ENCODE data around the gene XIRP1.

DNA sequence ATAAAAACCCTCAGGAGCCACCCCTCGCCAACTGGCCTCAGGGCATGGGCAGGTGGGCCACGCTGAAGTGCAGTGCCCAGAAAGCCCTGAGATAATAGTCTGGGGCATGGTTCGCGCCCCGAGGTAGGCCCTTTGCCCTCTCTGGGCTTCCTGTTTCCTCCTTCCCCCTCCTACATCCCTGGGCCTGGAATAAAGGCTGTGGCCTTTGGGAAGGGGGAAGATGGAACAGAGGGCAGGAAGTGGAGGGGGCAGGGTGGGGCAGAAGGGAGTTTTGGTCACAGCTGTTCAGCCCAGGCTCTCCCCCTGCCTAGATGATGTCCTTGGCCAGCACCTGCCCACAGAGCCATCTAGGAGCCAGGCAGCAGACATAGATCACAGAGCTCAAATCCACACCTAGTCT is 50.3 kb downstream of the XIRP1 start:
- TF ChIP-seq, protein P1, sequence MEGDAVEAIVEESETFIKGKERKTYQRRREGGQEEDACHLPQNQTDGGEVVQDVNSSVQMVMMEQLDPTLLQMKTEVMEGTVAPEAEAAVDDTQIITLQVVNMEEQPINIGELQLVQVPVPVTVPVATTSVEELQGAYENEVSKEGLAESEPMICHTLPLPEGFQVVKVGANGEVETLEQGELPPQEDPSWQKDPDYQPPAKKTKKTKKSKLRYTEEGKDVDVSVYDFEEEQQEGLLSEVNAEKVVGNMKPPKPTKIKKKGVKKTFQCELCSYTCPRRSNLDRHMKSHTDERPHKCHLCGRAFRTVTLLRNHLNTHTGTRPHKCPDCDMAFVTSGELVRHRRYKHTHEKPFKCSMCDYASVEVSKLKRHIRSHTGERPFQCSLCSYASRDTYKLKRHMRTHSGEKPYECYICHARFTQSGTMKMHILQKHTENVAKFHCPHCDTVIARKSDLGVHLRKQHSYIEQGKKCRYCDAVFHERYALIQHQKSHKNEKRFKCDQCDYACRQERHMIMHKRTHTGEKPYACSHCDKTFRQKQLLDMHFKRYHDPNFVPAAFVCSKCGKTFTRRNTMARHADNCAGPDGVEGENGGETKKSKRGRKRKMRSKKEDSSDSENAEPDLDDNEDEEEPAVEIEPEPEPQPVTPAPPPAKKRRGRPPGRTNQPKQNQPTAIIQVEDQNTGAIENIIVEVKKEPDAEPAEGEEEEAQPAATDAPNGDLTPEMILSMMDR (IDR thresholded peaks at IDR 0.05), result no peak
- no peak for TF ChIP-seq EZH2 (IDR thresholded peaks at IDR 0.05; ENCODE audit: borderline replicate concordance, insufficient read depth, low read depth, low read length, poor library complexity, severe bottlenecking)
